B cell (primary cell): ENCODE measurements around the gene HDAC9.

ENCODE experiments used
- CTCF ChIP-seq: fragments of 200-600 bp; IDR thresholded peaks from one replicate; pipeline ENCODE4 v1.8.0; 2022; ENCODE audit warnings: antibody characterized with exemption, mild to moderate bottlenecking
- EZH2 ChIP-seq: IDR thresholded peaks from 2 replicates; pipeline ENCODE4 v1.6.1; 2012; ENCODE audit warnings: borderline replicate concordance, low read depth, mild to moderate bottlenecking, moderate library complexity, low read length; ENCODE audit not compliant: insufficient read depth, poor library complexity, severe bottlenecking

GRCh38 chr7:18626086-18626485 lies 130.5 kb downstream of the HDAC9 start:
- TF ChIP-seq CTCF (no peak), EZH2 (no peak)
